OCI-LY3 (cell line): ENCODE data around the gene PTPRT.

ENCODE experiments used
- H2AFZ ChIP-seq: fragments of 200-600, 300-600 bp; shearing (Covaris generic); 2 replicates; pipeline ENCODE4 v1.6.0; 2014; ENCODE audit warnings: antibody characterized with exemption, low read depth, low read length
- H3K27ac ChIP-seq: fragments of 200-600, 300-600 bp; sonication (generic); 2 replicates; pipeline ENCODE4 v1.5.1; 2014; ENCODE audit warnings: mild to moderate bottlenecking, low read length, moderate library complexity, mixed read lengths
- H3K27me3 ChIP-seq: fragments of 200-600, 300-600 bp; sonication (generic); 2 replicates; pipeline ENCODE4 v1.6.1; 2014; ENCODE audit warnings: low read depth, low read length, mixed read lengths
- H3K36me3 ChIP-seq: fragments of 200-600, 300-600 bp; sonication (generic); replicated peaks from 2 replicates; pipeline ENCODE3; 2014; ENCODE audit warnings: low read depth, low read length, mixed read lengths
- H3K4me1 ChIP-seq: fragments of 300-600, 200-600 bp; sonication (generic); 2 replicates; pipeline ENCODE4 v1.6.1; 2014; ENCODE audit warnings: low read length, mixed read lengths
- H3K4me2 ChIP-seq: fragments of 200-600, 300-600 bp; sonication (generic); 2 replicates; pipeline ENCODE4 v1.6.1; 2014; ENCODE audit warnings: low read length, mixed read lengths
- H3K4me3 ChIP-seq: fragments of 300-600, 200-600 bp; sonication (generic); 2 replicates; pipeline ENCODE4 v1.5.1; 2014; ENCODE audit warnings: antibody characterized with exemption, mild to moderate bottlenecking, low read length, moderate library complexity
- H3K79me2 ChIP-seq: fragments of 300-600, 200-600 bp; shearing (Covaris generic); 2 replicates; pipeline ENCODE4 v1.6.1; 2014; ENCODE audit warnings: mild to moderate bottlenecking, low read length, mixed read lengths
- H3K9ac ChIP-seq: fragments of 300-600, 200-600 bp; shearing (Covaris generic); 2 replicates; pipeline ENCODE4 v1.6.0; 2014; ENCODE audit warnings: mild to moderate bottlenecking, low read length, moderate library complexity
- H3K9me3 ChIP-seq: fragments of 200-600, 300-600 bp; shearing (Covaris generic); 2 replicates; pipeline ENCODE4 v1.6.1; 2014; ENCODE audit warnings: low read length, mixed read lengths; ENCODE audit not compliant: insufficient read depth
- H4K20me1 ChIP-seq: fragments of 200-600, 300-600 bp; sonication (generic); 2 replicates; pipeline ENCODE4 v1.6.1; 2016; ENCODE audit warnings: low read length, mixed read lengths; ENCODE audit not compliant: insufficient read depth
- CTCF ChIP-seq: fragments of 200-600, 300-600 bp; sonication (generic); IDR thresholded peaks from 2 replicates; pipeline ENCODE4 v1.5.1; 2014; ENCODE audit warnings: antibody characterized with exemption, low read length, low read depth
- EZH2phosphoT487 ChIP-seq: fragments of 200-600 bp; shearing (Covaris generic); IDR thresholded peaks from 2 replicates; pipeline ENCODE4 v1.6.1; 2018; ENCODE audit warnings: antibody characterized with exemption, mixed run types, low read depth

The PTPRT gene

GRCh38 chr20:43065299-43065698 is 124.4 kb downstream of the PTPRT start:
- Histone ChIP-seq H3K9me3 (no peaks in the 10 kb centered on the region), H4K20me1 (no peaks in the 10 kb centered on the region), H3K27me3 (peaks cover 20% of the 10 kb centered on the region), H3K4me3 (no peak overlapping the region), H3K4me2 (no peak overlapping the region), H3K4me1 (no peaks in the 10 kb centered on the region), H2AFZ (no peak overlapping the region), H3K9ac (no peak overlapping the region), H3K27ac (no peak overlapping the region), H3K36me3 (no peaks in the 10 kb centered on the region), H3K79me2 (no peaks in the 10 kb centered on the region)
- no peak for TF ChIP-seq EZH2phosphoT487
- TF ChIP-seq CTCF, result no peak

- no peak overlapping the region for H3K4me3 ChIP-seq
- H3K4me2 ChIP-seq, result no peak overlapping the region
- no peaks in the 10 kb centered on the region for H4K20me1 ChIP-seq
- H3K36me3 ChIP-seq, result no peaks in the 10 kb centered on the region
- peaks cover 14% of the 10 kb centered on the region for H3K27me3 ChIP-seq
- H3K9ac ChIP-seq, result no peak overlapping the region
- TF ChIP-seq EZH2phosphoT487 (no peak), CTCF (no peak)
- no peak overlapping the region for H2AFZ ChIP-seq
- H3K27ac ChIP-seq, result no peak overlapping the region
- no peaks in the 10 kb centered on the region for H3K79me2 ChIP-seq
- no peaks in the 10 kb centered on the region for H3K4me1 ChIP-seq
- H3K9me3 ChIP-seq, result no peaks in the 10 kb centered on the region
Observed at GRCh38 chr20:43058077-43058476, 131.6 kb downstream of the PTPRT start.

GRCh38 chr20:43057317-43057716 is 132.4 kb downstream of the PTPRT start:
- Histone ChIP-seq H3K79me2 (no peaks in the 10 kb centered on the region), H4K20me1 (no peaks in the 10 kb centered on the region), H3K4me2 (no peak overlapping the region), H3K9me3 (no peaks in the 10 kb centered on the region), H3K27me3 (peaks cover 18% of the 10 kb centered on the region), H2AFZ (no peak overlapping the region), H3K4me1 (no peaks in the 10 kb centered on the region), H3K27ac (no peak overlapping the region), H3K4me3 (no peak overlapping the region), H3K9ac (no peak overlapping the region), H3K36me3 (no peaks in the 10 kb centered on the region)
- TF ChIP-seq CTCF (no peak), EZH2phosphoT487 (no peak)

- H3K27ac ChIP-seq, result no peak overlapping the region
- TF ChIP-seq EZH2phosphoT487 (no peak), CTCF (no peak)
- H3K79me2 ChIP-seq, result no peaks in the 10 kb centered on the region
- H3K9ac ChIP-seq, result no peak overlapping the region
- H3K4me3 ChIP-seq, result no peak overlapping the region
- no peaks in the 10 kb centered on the region for H3K9me3 ChIP-seq
- no peaks in the 10 kb centered on the region for H4K20me1 ChIP-seq
- no peak overlapping the region for H3K4me2 ChIP-seq
- H3K27me3 ChIP-seq, result peaks cover 14% of the 10 kb centered on the region
- no peaks in the 10 kb centered on the region for H3K36me3 ChIP-seq
- H3K4me1 ChIP-seq, result no peaks in the 10 kb centered on the region
- no peak overlapping the region for H2AFZ ChIP-seq
Observed at GRCh38 chr20:43055181-43055884, 134.4 kb downstream of the PTPRT start.
